Smooth muscle cell (in vitro differentiated cells): ENCODE measurements around the gene FAM181A. TPM values are rescaled to one million over a fixed set of nuclear protein-coding genes. Genes with fewer than 3 reads are reported as not detected.

ENCODE experiments used
- DNase-seq: peaks from one replicate; lab custom pipeline; 2025; ENCODE audit not compliant: unreplicated experiment; lab: John Stamatoyannopoulos, UW
- H2AFZ ChIP-seq: fragments of 200-600 bp; sonication (generic); 2 replicates; pipeline ENCODE4 v1.6.0; 2016; ENCODE audit warnings: antibody characterized with exemption, low read depth, mild to moderate bottlenecking
- H3F3A ChIP-seq: fragments of 200-600 bp; sonication (generic); 2 replicates; pipeline ENCODE4 v1.6.0; 2017; ENCODE audit warnings: antibody characterized with exemption, low read depth
- H3K27ac ChIP-seq: fragments of 200-600 bp; sonication (generic); 2 replicates; pipeline ENCODE4 v1.5.1; 2016; ENCODE audit warnings: low read depth, mild to moderate bottlenecking
- H3K27me3 ChIP-seq: fragments of 200-600 bp; sonication (generic); 2 replicates; pipeline ENCODE4 v1.6.1; 2016; ENCODE audit warnings: low read depth, mild to moderate bottlenecking
- H3K36me3 ChIP-seq: fragments of 200-600 bp; sonication (generic); 2 replicates; pipeline ENCODE4 v1.5.1; 2016; ENCODE audit warnings: low read depth
- H3K4me1 ChIP-seq: fragments of 200-600 bp; sonication (generic); 2 replicates; pipeline ENCODE4 v1.5.1; 2016; ENCODE audit warnings: low read depth
- H3K4me2 ChIP-seq: fragments of 200-600 bp; sonication (generic); 2 replicates; pipeline ENCODE4 v1.6.0; 2016; ENCODE audit warnings: mild to moderate bottlenecking
- H3K4me3 ChIP-seq: fragments of 200-600 bp; sonication (generic); 2 replicates; pipeline ENCODE4 v1.5.1; 2016; ENCODE audit warnings: mild to moderate bottlenecking
- H3K79me2 ChIP-seq: fragments of 200-600 bp; sonication (generic); 2 replicates; pipeline ENCODE4 v1.6.0; 2016; ENCODE audit warnings: low read depth, mild to moderate bottlenecking
- H3K9ac ChIP-seq: fragments of 200-600 bp; sonication (generic); 2 replicates; pipeline ENCODE4 v1.6.0; 2016; ENCODE audit warnings: low read depth
- H3K9me3 ChIP-seq: fragments of 200-600 bp; sonication (generic); replicated peaks from 2 replicates; pipeline ENCODE4 v1.5.1; 2016; ENCODE audit warnings: low read depth
- H4K20me1 ChIP-seq: fragments of 200-600 bp; sonication (generic); 2 replicates; pipeline ENCODE4 v1.6.0; 2016; ENCODE audit warnings: low read depth
- WGBS: methylation state at CpG from one replicate; pipeline ENCODE4 v1.1.7; 2016; ENCODE audit warnings: low lambda C conversion rate; 5-methylcytosine and 5-hydroxymethylcytosine counted together
- polyA plus RNA-seq: library from polyadenylated mRNA; unstranded; fragments of >200 nt; fragmentation: Nextera tagmentation; extraction: Ambion mirVana; gene quantifications from 2 replicates; pipeline ENCODE4 v1.2.1, GENCODE V29; 2016
- total RNA-seq: library from RNA; depleted of rRNA; stranded (reverse); fragments of >200 nt; gene quantifications from 2 replicates; pipeline ENCODE4 v1.2.3, GENCODE V29; 2014
- TF ChIP-seq, protein P1 (sequence below): fragments of 200-600 bp; sonication (generic); IDR thresholded peaks from 2 replicates; pipeline ENCODE4 v1.5.1; 2017; ENCODE audit warnings: borderline replicate concordance, mild to moderate bottlenecking, antibody characterized with exemption; ENCODE audit not compliant: insufficient read depth, poor library complexity, severe bottlenecking

FAM181A gene
- total and polyA plus RNA-seq, 2 experiments from 2014 or later: not detected

DNA sequence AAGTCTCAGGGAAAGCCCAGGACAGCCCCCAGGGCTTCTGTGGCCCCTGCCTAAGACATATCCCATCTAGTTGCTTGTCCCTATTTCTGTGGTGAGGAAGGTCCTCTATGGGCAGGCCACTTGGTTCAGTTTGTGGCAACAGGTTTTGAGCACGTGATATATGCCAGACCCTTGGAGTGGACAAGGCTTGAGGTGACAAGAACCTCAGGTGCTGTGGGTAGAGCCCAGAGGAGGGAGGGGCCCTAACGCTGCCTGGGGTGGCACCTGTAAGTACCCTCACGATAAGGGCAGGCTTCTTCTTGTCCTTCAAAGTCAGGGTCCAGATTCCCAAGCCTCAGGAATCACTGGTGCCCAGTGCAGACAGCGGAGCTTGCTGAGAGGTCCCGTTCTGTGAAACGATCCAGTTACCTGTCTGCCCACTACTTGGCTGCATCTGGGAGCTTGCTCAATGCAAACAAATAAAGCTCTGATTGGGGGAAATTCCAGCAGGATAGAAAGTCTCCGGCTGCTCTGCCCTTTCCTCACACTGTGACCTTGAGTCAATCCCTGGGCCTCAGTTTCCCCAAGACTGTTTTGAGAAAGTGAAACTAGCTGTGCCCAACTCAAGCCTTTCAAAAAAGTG lies 47.7 kb upstream of the FAM181A start:
- Histone ChIP-seq H3K27me3 (no peaks in the 10 kb centered on the region), H3K36me3 (no peaks in the 10 kb centered on the region), H2AFZ (no peak overlapping the region), H3K4me1 (no peaks in the 10 kb centered on the region), H3K27ac (no peak overlapping the region), H3F3A (no peaks in the 10 kb centered on the region), H3K79me2 (no peaks in the 10 kb centered on the region), H3K4me3 (no peak overlapping the region), H3K4me2 (peak overlapping the region; percentile 57), H4K20me1 (no peaks in the 10 kb centered on the region), H3K9ac (no peak overlapping the region), H3K9me3 (no peaks in the 10 kb centered on the region)
- no peak for DNase-seq
- TF ChIP-seq, protein P1, sequence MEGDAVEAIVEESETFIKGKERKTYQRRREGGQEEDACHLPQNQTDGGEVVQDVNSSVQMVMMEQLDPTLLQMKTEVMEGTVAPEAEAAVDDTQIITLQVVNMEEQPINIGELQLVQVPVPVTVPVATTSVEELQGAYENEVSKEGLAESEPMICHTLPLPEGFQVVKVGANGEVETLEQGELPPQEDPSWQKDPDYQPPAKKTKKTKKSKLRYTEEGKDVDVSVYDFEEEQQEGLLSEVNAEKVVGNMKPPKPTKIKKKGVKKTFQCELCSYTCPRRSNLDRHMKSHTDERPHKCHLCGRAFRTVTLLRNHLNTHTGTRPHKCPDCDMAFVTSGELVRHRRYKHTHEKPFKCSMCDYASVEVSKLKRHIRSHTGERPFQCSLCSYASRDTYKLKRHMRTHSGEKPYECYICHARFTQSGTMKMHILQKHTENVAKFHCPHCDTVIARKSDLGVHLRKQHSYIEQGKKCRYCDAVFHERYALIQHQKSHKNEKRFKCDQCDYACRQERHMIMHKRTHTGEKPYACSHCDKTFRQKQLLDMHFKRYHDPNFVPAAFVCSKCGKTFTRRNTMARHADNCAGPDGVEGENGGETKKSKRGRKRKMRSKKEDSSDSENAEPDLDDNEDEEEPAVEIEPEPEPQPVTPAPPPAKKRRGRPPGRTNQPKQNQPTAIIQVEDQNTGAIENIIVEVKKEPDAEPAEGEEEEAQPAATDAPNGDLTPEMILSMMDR: no peak
- WGBS: 77% methylated on average over 7 of the region's 7 CpGs

DNA sequence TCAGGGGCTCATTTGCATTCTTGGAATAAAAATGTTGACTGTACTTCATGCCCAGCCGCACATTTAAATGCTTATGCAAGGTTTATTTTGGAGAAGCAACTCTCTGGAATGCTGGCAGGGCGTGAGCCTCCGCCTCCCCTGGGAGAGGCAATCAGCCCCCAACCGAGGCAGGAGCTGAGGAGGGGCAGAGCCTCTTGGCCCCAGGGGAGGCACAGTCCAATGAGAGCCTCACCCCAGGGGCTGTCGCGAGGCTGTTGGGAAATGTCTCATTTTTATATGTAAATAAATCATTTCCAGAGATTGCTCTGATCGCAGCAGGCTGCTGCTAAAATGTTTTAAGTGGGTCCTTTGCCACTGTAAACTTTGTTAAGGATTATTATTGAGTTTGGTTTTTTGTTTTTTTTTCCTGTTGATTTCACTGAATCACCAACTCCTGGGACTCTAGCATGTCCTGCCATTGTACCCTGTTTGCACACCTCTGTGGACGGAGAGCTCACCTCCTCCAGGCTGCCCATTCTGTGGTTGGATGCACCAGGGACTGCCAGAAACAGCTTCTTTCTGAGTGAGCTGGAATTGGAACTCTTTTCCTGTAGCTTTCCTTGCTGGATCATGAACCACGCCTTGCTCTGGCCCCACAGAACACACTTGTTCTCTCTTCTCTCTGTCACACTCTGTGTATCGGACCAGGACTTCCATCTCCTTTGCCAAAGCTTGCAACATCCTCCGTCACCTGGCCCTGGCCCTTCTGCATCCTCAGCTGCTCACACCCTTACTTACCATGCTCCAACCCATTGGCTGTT lies 46.9 kb upstream of the FAM181A start:
- H3K79me2 ChIP-seq: no peaks in the 10 kb centered on the region
- no peak for DNase-seq
- H3F3A ChIP-seq: no peaks in the 10 kb centered on the region
- no peaks in the 10 kb centered on the region for H3K4me1 ChIP-seq
- H2AFZ ChIP-seq: no peak overlapping the region
- H3K4me3 ChIP-seq: no peak overlapping the region
- TF ChIP-seq, protein P1: no peak
- no peaks in the 10 kb centered on the region for H4K20me1 ChIP-seq
- no peak overlapping the region for H3K27ac ChIP-seq
- no peaks in the 10 kb centered on the region for H3K36me3 ChIP-seq
- no peaks in the 10 kb centered on the region for H3K27me3 ChIP-seq
- H3K9ac ChIP-seq: no peak overlapping the region
- 56% methylated on average over 11 of the region's 11 CpGs for WGBS
- H3K9me3 ChIP-seq: no peaks in the 10 kb centered on the region
- H3K4me2 ChIP-seq: peak overlapping the region; percentile 57

DNA sequence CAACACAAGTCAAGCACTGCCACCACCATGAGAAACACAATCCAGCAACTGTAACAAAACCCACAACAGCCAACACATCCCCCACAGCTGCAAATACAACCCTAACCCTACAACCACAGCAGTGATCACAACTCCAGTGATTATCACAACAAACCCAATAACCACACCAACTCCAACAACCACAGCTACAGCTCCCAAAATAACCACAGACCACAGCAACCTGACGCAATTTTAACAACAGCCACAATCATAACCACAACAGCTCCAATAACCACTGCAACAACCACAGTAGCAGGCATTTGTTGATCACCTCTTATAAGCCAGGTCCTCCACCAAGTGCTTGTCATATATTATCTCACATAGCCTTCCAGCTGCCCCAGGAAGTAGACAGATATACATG lies 42.2 kb upstream of the FAM181A start:
- Histone ChIP-seq H3K4me2 (no peak overlapping the region), H3K4me3 (no peak overlapping the region), H3K36me3 (no peaks in the 10 kb centered on the region), H3K27me3 (no peaks in the 10 kb centered on the region), H3K27ac (no peak overlapping the region), H3K9ac (no peak overlapping the region), H3F3A (no peaks in the 10 kb centered on the region), H4K20me1 (no peaks in the 10 kb centered on the region), H2AFZ (no peak overlapping the region), H3K79me2 (no peaks in the 10 kb centered on the region), H3K4me1 (no peaks in the 10 kb centered on the region), H3K9me3 (no peaks in the 10 kb centered on the region)
- no peak for DNase-seq
- TF ChIP-seq, protein P1: no peak
- 87% methylated on average over 1 of the region's 1 CpG for WGBS
